Astrocyte of the hippocampus (primary cell): ENCODE results near the gene LRRC37A2.
"Not testable (repeated sequence)": the region's sequence is repeated elsewhere in the genome, so short reads cannot be mapped to it uniquely, and the experiment has no call there.

Experiments
- DNase-seq: peaks from one replicate; pipeline ENCODE4 v3.0.0; 2011; ENCODE audit warnings: low read depth, low spot score

LRRC37A2 gene

DNA sequence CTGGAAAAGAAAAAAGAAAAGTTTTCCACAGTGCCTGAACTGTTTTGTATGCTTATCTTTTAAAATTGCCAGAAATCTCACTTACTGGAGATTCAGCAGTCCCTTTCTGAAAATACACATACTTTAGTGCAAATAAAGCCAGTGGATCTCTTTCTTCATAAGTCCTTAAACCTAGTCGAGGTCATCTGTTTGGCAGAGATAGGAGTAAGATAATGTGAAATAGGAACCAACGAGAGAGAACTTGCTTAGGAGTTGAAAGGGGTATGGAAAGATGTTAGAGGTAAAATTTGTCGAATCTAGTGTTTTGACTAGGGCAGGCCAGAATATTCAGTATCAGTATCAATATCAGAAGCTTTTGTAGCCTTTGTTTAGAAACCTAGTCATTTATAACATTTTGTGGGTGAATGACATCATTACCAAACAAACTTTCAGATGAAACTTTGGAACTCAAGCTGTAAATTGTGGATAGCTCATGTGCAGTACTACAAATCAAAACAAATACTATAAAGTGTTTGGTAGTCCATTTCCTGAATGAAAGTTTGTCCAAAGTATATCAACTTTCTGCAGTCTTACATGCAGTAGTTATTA lies 86.2 kb downstream of the LRRC37A2 start:
- not testable (repeated sequence) for DNase-seq

- not testable (repeated sequence) for DNase-seq
Measured at GRCh38 chr17:46600767-46601166, 88.5 kb downstream of the LRRC37A2 start.

DNA sequence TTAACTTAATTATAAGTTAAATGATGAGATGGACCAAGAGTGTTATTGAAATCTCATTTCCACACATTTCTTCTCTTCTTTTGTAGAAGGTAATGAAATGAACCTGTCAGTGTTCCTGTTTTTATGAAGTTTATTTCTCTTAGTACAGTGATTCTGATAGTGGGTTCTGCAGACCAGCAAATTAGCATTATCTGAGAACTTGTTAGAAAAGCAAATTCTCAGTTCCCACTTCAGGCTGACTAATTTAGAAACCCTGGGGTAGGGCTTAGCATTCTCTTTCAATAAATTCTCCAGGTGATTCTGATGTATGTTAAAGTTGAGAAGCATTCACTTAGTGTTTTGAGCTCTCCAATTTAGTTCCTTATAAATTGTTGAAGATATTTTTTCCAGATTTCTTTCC lies 90.9 kb downstream of the LRRC37A2 start:
- not testable (repeated sequence) for DNase-seq
